ENCODE results near the gene GINS3. TPM values are rescaled to one million over a fixed set of nuclear protein-coding genes. Genes with fewer than 3 reads are reported as not detected.

Gene GINS3
- total RNA-seq: 0.89 and 3.1 TPM in 2 replicates

GRCh38 chr16:58392215-58393137, at the start of gene GINS3:
Gene GINS3, plus strand, starts transcription at chr16:58392471. Its CDS starts 131 bp downstream, at chr16:58392602.

Other genes starting within 250 kb of the GINS3 start
- gene CSNK2A2, start 194.4 kb upstream of the GINS3 start, total RNA-seq: 35.3 and 49.3 TPM in 2 replicates
- gene PRSS54, start 97.4 kb upstream of the GINS3 start, total RNA-seq: not detected in 2 replicates
- gene NDRG4, start 107.7 kb downstream of the GINS3 start, total RNA-seq: 11.3 and 13.7 TPM in 2 replicates
- gene SETD6, start 123.0 kb downstream of the GINS3 start, total RNA-seq: 13.3 and 14.0 TPM in 2 replicates
- gene CNOT1, start 237.4 kb downstream of the GINS3 start, total RNA-seq: 95.9 and 163 TPM in 2 replicates